B cell (primary cell): ENCODE results near the gene SOCS3. TPM values are rescaled to one million over a fixed set of nuclear protein-coding genes. Genes with fewer than 3 reads are reported as not detected.

Source experiments
- ATAC-seq: fragments of 200-7000 bp; cut with Tn5 transposase; one replicate; pipeline ENCODE4 v1.10.0; 2021; ENCODE audit warnings: low read depth, mild to moderate bottlenecking, moderate number of reproducible peaks, moderate library complexity
- CTCF ChIA-PET: fragments of 350-600 bp; sonication (Branson Sonifier 250); formaldehyde crosslinking; loops from one replicate; lab custom pipeline; 2021; ENCODE audit warnings: antibody characterized with exemption, inconsistent platforms; lab: Charles Lee
- POLR2A ChIA-PET: fragments of 350-600 bp; sonication (Branson Sonifier 250); formaldehyde crosslinking; loops from one replicate; lab custom pipeline; 2021; ENCODE audit warnings: antibody characterized with exemption; lab: Charles Lee
- DNase-seq: peaks from one replicate; pipeline ENCODE4 v3.0.0; 2013
- H2AFZ ChIP-seq: 2 replicates; pipeline ENCODE4 v1.6.1; 2012; ENCODE audit warnings: mild to moderate bottlenecking, low read depth, low read length; ENCODE audit not compliant: insufficient read depth, poor library complexity, severe bottlenecking
- H3K27ac ChIP-seq, 2 donors: 1 replicate in 1 of 2; 2 replicates in 1 of 2; pipeline ENCODE4 v1.5.1; 2012 to 2013; ENCODE audit warnings: low read length in 2 of 2, mild to moderate bottlenecking in 2 of 2, moderate library complexity in 1 of 2
- H3K27me3 ChIP-seq, 4 experiments: fragments of 200-600 bp in 1 of 4; sonication (generic) in 1 of 4; replicated peaks in 1 of 4; 1 replicate in 2 of 4; 2 replicates in 2 of 4; pipeline versions ENCODE4 v1.6.1 to v1.7.0; 2013 to 2016; ENCODE audit warnings: low read length in 3 of 4, mild to moderate bottlenecking in 2 of 4, mixed read lengths in 1 of 4, moderate library complexity in 1 of 4; ENCODE audit not compliant: insufficient read depth in 4 of 4, control insufficient read depth in 3 of 4; ENCODE audit errors: control extremely low read depth in 1 of 4
- H3K36me3 ChIP-seq, 2 experiments: replicated peaks in 1 of 2; 1 replicate in 1 of 2; 2 replicates in 1 of 2; pipeline versions ENCODE4 v1.6.1 to v1.7.1; 2013; ENCODE audit warnings: low read length in 1 of 2; ENCODE audit not compliant: insufficient read depth in 2 of 2, control insufficient read depth in 1 of 2; ENCODE audit errors: control extremely low read depth in 1 of 2, extremely low read depth in 1 of 2
- H3K4me1 ChIP-seq, 2 donors: fragments of 200-600 bp in 1 of 2; sonication (generic) in 1 of 2; 1 replicate in 1 of 2; 2 replicates in 1 of 2; pipeline versions ENCODE4 v1.5.1 to v1.6.1; 2013 to 2017; ENCODE audit warnings: low read length in 2 of 2; ENCODE audit not compliant: control insufficient read depth in 2 of 2, insufficient read depth in 2 of 2
- H3K4me2 ChIP-seq: replicated peaks from 2 replicates; pipeline ENCODE3; 2012; ENCODE audit warnings: mild to moderate bottlenecking, low read depth, low read length; ENCODE audit not compliant: poor library complexity, severe bottlenecking
- H3K4me3 ChIP-seq, 5 experiments: fragments of 200-600 bp in 1 of 5; sonication (generic) in 1 of 5; 1 replicate in 3 of 5; 2 replicates in 2 of 5; pipeline versions ENCODE4 v1.5.1 to v1.7.0; 2011 to 2016; ENCODE audit warnings: low read length in 4 of 5, mild to moderate bottlenecking in 4 of 5, low read depth in 2 of 5, control low read depth in 1 of 5, moderate library complexity in 1 of 5; ENCODE audit not compliant: insufficient read depth in 1 of 5; ENCODE audit errors: control extremely low read depth in 1 of 5, extremely low read depth in 1 of 5
- H3K79me2 ChIP-seq: fragments of 200-600 bp; sonication (generic); one replicate; pipeline ENCODE4 v1.6.0; 2016; ENCODE audit warnings: low read length; ENCODE audit not compliant: control insufficient read depth, insufficient read depth
- H3K9ac ChIP-seq: fragments of 200-600 bp; sonication (generic); 2 replicates; pipeline ENCODE4 v1.6.1; 2017; ENCODE audit warnings: mild to moderate bottlenecking, low read length, moderate library complexity
- H3K9me3 ChIP-seq, 3 donors: one replicate each; pipeline versions ENCODE4 v1.6.1 to v1.7.1; 2013; ENCODE audit warnings: low read length in 2 of 3; ENCODE audit not compliant: control insufficient read depth in 2 of 3, insufficient read depth in 1 of 3; ENCODE audit errors: control extremely low read depth in 1 of 3
- H4K20me1 ChIP-seq: 2 replicates; pipeline ENCODE4 v1.6.0; 2012; ENCODE audit warnings: mild to moderate bottlenecking, low read length; ENCODE audit not compliant: insufficient read depth, control insufficient read depth, poor library complexity, severe bottlenecking
- H3K27ac Mint-ChIP-seq: one replicate; pipeline ENCODE4 v1.8.0; 2021; ENCODE audit warnings: mixed read lengths
- H3K27me3 Mint-ChIP-seq: one replicate; pipeline ENCODE4 v1.8.0; 2021; ENCODE audit warnings: mixed read lengths
- H3K4me1 Mint-ChIP-seq: one replicate; pipeline ENCODE4 v1.8.0; 2021; ENCODE audit warnings: mixed read lengths
- H3K4me3 Mint-ChIP-seq: one replicate; pipeline ENCODE4 v1.8.0; 2021; ENCODE audit warnings: mixed read lengths
- H3K9me3 Mint-ChIP-seq: one replicate; pipeline ENCODE4 v1.8.0; 2022; ENCODE audit warnings: mixed read lengths; ENCODE audit not compliant: insufficient read depth
- CTCF ChIP-seq: fragments of 200-600 bp; IDR thresholded peaks from one replicate; pipeline ENCODE4 v1.8.0; 2022; ENCODE audit warnings: antibody characterized with exemption, mild to moderate bottlenecking
- EZH2 ChIP-seq: IDR thresholded peaks from 2 replicates; pipeline ENCODE4 v1.6.1; 2012; ENCODE audit warnings: borderline replicate concordance, low read depth, mild to moderate bottlenecking, moderate library complexity, low read length; ENCODE audit not compliant: insufficient read depth, poor library complexity, severe bottlenecking
- WGBS: methylation state at CpG from one replicate; pipeline ENCODE4 v1.1.5; 2013; ENCODE audit warnings: missing lambda C conversion rate; ENCODE audit not compliant: insufficient coverage; 5-methylcytosine and 5-hydroxymethylcytosine counted together
- intact Hi-C: fragments of 100-400 bp; cut with micrococcal nuclease; formaldehyde crosslinking; loops from one replicate; pipeline ENCODE4 v1.10.0; 2022
- polyA plus RNA-seq: library from polyadenylated mRNA; depleted of rRNA; stranded (reverse); fragments of >200 nt; gene quantifications from 2 replicates; pipeline ENCODE4 v1.2.3, GENCODE V29; 2012
- total RNA-seq, 2 donors: library from RNA; stranded (reverse); fragments of 120-200 nt in 1 of 2; gene quantifications; 1 replicate in 1 of 2; 2 replicates in 1 of 2; pipeline versions ENCODE4 v1.2.3 to v1.2.4, GENCODE V29; 2013 to 2022

The SOCS3 gene
- total and polyA plus RNA-seq, 2 donors (not counting 1 experiment from before 2014, with no cell fraction given), result 41.8 to 67.6 TPM

- Histone ChIP-seq H3K27me3 (no peaks in the 10 kb centered on the region), H3K9me3 (peaks cover 0 to 4% (median 0%) of the 10 kb centered on the region in 3 donors), H3K9ac (peak overlapping the region; percentile 61), H3K27ac (peak overlapping the region; percentile 95), H3K79me2 (no peaks in the 10 kb centered on the region), H2AFZ (peak overlapping the region; percentile 55), H3K4me1 (peaks cover 71 to 80% of the 10 kb centered on the region in 2 donors), H3K4me3 (peak overlapping the region in 4 of 5 experiments; percentile 26 to 58 (median 53)), H4K20me1 (no peaks in the 10 kb centered on the region), H3K36me3 (no peaks in the 10 kb centered on the region), H3K4me2 (peak overlapping the region; percentile 91)
- Mint-ChIP-seq H3K27ac (peak overlapping the region; percentile 41), H3K4me1 (peaks cover 76% of the 10 kb centered on the region), H3K9me3 (no peaks in the 10 kb centered on the region), H3K4me3 (peak overlapping the region; percentile 85), H3K27me3 (no peaks in the 10 kb centered on the region)
- ATAC-seq (no peak), DNase-seq (peak; percentile 57)
- ChIA-PET CTCF (interaction anchor here (0.7 to 14.5 kb wide), 4 partner anchors 9 to 91 kb away, joined by 3 to 171 read pairs (median 5); partner anchors contain the start of gene SOCS3), POLR2A (interaction anchor here (0.6 to 2.5 kb wide), 4 partner anchors 28 to 393 kb away, joined by 3 to 10 read pairs (median 4); no protein-coding TSS in a partner anchor)
- 4% methylated on average over 95 of the region's 95 CpGs for WGBS
- intact Hi-C loops, result loop anchor here (2.0 kb wide), 1 partner anchor 65 kb away; no protein-coding TSS in a partner anchor
- TF ChIP-seq EZH2 (no peak), CTCF (no peak)
These were observed 18.1 kb downstream of the SOCS3 start for GRCh38 chr17:78341559-78342448.
